WI38 (cell line): Measurements from ENCODE around the gene KNTC1.
"Not testable (repeated sequence)": the region's sequence is repeated elsewhere in the genome, so short reads cannot be mapped to it uniquely, and the experiment has no call there.

ENCODE experiments used
- H3K4me3 ChIP-seq: 2 replicates; pipeline ENCODE4 v1.5.1; 2011; ENCODE audit warnings: low read depth, mild to moderate bottlenecking, control low read depth, low read length
- CTCF ChIP-seq: IDR thresholded peaks from 2 replicates; pipeline ENCODE4 v1.5.1; 2012; ENCODE audit warnings: low read depth, mild to moderate bottlenecking, control low read depth, low read length

Gene KNTC1

GRCh38 chr12:122544537-122544936 is 17.5 kb downstream of the KNTC1 start:
- no peak overlapping the region for H3K4me3 ChIP-seq
- no peak for TF ChIP-seq CTCF

- TF ChIP-seq CTCF = no peak
- H3K4me3 ChIP-seq = no peak overlapping the region
These were observed 18.8 kb downstream of the KNTC1 start for GRCh38 chr12:122545855-122546254.

- no peak overlapping the region for H3K4me3 ChIP-seq
- TF ChIP-seq CTCF = no peak
These were observed 20.3 kb downstream of the KNTC1 start for GRCh38 chr12:122547330-122547729.

GRCh38 chr12:122558745-122559641 is 31.9 kb downstream of the KNTC1 start:
- no peak for TF ChIP-seq CTCF
- H3K4me3 ChIP-seq = no peak overlapping the region

GRCh38 chr12:122560138-122560537 is 33.1 kb downstream of the KNTC1 start:
- H3K4me3 ChIP-seq = no peak overlapping the region
- no peak for TF ChIP-seq CTCF

- H3K4me3 ChIP-seq = no peak overlapping the region
- no peak for TF ChIP-seq CTCF
These were observed 36.3 kb downstream of the KNTC1 start for GRCh38 chr12:122563361-122563760.

GRCh38 chr12:122566816-122567215 is 39.8 kb downstream of the KNTC1 start:
- H3K4me3 ChIP-seq = not testable (repeated sequence)

- no peak overlapping the region for H3K4me3 ChIP-seq
- TF ChIP-seq CTCF = no peak
These were observed 42.2 kb downstream of the KNTC1 start for GRCh38 chr12:122569288-122569687.

- H3K4me3 ChIP-seq = not testable (repeated sequence)
These were observed 43.0 kb downstream of the KNTC1 start for GRCh38 chr12:122570006-122570405.
